ENCODE results near the gene CTNNB1. TPM values are rescaled to one million over a fixed set of nuclear protein-coding genes. Genes with fewer than 3 reads are reported as not detected.

Gene CTNNB1
- total and polyA plus RNA-seq, 2 of the 13 experiments (the other 11 are each of a cell fraction or from before 2014, with no cell fraction given) = 398 to 489 TPM

DNA sequence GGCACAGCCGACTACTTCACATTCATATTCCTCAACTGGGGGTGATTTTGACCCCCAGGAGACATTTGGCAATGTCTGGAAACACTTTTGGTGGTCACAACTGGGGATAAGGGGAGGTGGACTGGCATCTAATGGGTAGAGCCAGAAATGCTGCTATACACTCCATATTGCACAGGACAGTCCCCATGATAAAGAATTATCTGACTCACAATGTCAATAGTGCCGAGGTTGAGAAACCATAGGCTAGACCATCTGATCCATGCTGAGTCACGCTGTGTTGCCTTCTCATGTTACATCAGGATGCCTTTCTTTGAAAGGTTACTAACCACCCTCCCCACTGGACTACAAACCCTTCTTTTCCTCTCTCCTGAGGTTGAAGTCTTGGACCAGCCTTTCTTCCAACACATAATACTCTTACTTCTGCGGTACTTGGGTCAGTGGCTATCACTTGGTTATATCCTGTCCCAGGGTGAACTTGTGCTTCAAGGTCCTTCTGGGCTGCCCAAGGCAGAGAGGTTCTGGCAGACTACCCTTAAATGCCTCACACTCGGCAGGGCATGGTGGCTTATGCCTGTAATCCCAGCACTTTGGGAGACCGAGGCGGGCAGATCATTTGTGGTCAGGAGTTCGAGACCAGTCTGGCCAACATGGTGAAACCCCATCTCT is 68.8 kb downstream of the CTNNB1 start (continued):
- TF ChIP-seq FOXO1 (CRISPR knock-in tag; IDR thresholded peaks at IDR 0.05) (peak; percentile 83), MED1 (CRISPR knock-in tag; IDR thresholded peaks at IDR 0.05) (peak; percentile 94), RERE (CRISPR knock-in tag; IDR thresholded peaks at IDR 0.05; ENCODE audit: low read depth) (peak; percentile 83; the same call in 1 of the 2 replicates), HMGA1 (CRISPR knock-in tag; conservative IDR thresholded peaks at IDR 0.05) (no peak), EHMT2 (IDR thresholded peaks at IDR 0.05; ENCODE audit: borderline replicate concordance, low read depth, low read length) (peak; percentile 70; the same call in 1 of the 2 replicates), SALL2 (CRISPR knock-in tag; IDR thresholded peaks at IDR 0.05) (0 out of 2 replicates have a peak, but pooled peaks have one; percentile 36)
- TF ChIP-seq, protein P1, sequence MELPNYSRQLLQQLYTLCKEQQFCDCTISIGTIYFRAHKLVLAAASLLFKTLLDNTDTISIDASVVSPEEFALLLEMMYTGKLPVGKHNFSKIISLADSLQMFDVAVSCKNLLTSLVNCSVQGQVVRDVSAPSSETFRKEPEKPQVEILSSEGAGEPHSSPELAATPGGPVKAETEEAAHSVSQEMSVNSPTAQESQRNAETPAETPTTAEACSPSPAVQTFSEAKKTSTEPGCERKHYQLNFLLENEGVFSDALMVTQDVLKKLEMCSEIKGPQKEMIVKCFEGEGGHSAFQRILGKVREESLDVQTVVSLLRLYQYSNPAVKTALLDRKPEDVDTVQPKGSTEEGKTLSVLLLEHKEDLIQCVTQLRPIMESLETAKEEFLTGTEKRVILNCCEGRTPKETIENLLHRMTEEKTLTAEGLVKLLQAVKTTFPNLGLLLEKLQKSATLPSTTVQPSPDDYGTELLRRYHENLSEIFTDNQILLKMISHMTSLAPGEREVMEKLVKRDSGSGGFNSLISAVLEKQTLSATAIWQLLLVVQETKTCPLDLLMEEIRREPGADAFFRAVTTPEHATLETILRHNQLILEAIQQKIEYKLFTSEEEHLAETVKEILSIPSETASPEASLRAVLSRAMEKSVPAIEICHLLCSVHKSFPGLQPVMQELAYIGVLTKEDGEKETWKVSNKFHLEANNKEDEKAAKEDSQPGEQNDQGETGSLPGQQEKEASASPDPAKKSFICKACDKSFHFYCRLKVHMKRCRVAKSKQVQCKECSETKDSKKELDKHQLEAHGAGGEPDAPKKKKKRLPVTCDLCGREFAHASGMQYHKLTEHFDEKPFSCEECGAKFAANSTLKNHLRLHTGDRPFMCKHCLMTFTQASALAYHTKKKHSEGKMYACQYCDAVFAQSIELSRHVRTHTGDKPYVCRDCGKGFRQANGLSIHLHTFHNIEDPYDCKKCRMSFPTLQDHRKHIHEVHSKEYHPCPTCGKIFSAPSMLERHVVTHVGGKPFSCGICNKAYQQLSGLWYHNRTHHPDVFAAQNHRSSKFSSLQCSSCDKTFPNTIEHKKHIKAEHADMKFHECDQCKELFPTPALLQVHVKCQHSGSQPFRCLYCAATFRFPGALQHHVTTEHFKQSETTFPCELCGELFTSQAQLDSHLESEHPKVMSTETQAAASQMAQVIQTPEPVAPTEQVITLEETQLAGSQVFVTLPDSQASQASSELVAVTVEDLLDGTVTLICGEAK (IDR thresholded peaks at IDR 0.05) = no peak
- TF ChIP-seq, protein P1 (CRISPR knock-in tag; IDR thresholded peaks at IDR 0.05) = no peak; the same call in 1 of the 2 replicates
- TF ChIP-seq, protein P2, sequence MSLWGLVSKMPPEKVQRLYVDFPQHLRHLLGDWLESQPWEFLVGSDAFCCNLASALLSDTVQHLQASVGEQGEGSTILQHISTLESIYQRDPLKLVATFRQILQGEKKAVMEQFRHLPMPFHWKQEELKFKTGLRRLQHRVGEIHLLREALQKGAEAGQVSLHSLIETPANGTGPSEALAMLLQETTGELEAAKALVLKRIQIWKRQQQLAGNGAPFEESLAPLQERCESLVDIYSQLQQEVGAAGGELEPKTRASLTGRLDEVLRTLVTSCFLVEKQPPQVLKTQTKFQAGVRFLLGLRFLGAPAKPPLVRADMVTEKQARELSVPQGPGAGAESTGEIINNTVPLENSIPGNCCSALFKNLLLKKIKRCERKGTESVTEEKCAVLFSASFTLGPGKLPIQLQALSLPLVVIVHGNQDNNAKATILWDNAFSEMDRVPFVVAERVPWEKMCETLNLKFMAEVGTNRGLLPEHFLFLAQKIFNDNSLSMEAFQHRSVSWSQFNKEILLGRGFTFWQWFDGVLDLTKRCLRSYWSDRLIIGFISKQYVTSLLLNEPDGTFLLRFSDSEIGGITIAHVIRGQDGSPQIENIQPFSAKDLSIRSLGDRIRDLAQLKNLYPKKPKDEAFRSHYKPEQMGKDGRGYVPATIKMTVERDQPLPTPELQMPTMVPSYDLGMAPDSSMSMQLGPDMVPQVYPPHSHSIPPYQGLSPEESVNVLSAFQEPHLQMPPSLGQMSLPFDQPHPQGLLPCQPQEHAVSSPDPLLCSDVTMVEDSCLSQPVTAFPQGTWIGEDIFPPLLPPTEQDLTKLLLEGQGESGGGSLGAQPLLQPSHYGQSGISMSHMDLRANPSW (CRISPR knock-in tag; IDR thresholded peaks at IDR 0.05; ENCODE audit: borderline replicate concordance) = no peak

Data from HepG2 (cell line).